ENCODE results near the gene ZNF24.

Gene ZNF24

GRCh38 chr18:35343936-35344735 lies at the start of gene ZNF24:
ZNF24 (minus strand) TSS chr18:35344420; CDS start chr18:35340650, 3,770 bp downstream.
- peak; percentile 83 to 92 (median 85) for DNase-seq (ENCODE audit: low read depth in 2 of 3, low spot score in 1 of 3)

DNA sequence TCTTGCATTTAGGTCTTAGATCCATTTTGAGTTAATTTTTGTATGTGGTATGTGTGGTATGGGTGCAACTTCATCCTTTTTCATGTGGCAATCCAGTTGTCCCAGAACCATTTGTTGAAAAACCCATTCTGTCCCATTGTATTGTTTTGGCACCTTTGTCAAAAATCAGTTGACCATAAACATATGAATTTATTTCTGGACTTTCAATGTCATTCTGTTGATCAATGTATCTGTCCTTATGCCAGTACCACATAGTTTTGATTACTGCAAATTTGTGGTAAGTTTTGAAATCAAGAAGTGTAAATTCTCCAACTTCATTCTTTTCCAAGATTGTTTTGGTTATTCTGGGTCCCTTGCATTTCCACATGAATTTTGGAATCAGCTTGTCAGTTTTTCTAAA lies 49.5 kb upstream of the ZNF24 start:
- DNase-seq (ENCODE audit: low read depth in 2 of 3, low spot score in 1 of 3): no peak

GRCh38 chr18:35392375-35392774 lies 48.2 kb upstream of the ZNF24 start:
- DNase-seq (ENCODE audit: low read depth in 2 of 3, low spot score in 1 of 3): no peak

GRCh38 chr18:35390951-35391700 lies 46.9 kb upstream of the ZNF24 start:
- DNase-seq (ENCODE audit: low read depth in 2 of 3, low spot score in 1 of 3): no peak

DNA sequence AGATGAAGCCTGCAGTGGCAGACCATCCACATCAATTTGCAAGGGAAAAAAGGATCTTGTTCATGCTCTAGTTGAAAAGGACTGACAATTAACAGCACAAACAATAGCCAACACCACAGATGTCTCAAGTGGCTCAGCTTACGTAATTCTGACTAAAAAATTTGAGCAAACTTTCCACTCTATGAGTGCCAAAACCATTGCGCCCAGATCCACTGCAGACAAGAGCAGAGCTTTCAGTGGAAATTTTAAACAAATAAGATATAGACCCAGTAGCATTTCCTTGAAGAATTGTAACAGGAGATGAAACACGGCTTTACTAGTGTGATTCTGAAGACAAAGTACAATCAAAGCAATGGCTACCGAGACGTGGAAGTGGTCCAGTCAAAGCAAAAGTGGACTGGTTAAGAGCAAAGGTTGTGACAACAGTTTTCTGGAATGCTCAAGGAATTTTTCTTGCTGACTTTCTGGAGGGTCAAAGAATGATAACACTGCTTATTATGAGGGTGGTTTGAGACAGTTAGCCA lies 44.9 kb upstream of the ZNF24 start:
- DNase-seq (ENCODE audit: low read depth in 2 of 3, low spot score in 1 of 3): no peak

- no peak for DNase-seq (ENCODE audit: low read depth in 2 of 3, low spot score in 1 of 3)
Measured at GRCh38 chr18:35387152-35387571, 42.9 kb upstream of the ZNF24 start.

DNA sequence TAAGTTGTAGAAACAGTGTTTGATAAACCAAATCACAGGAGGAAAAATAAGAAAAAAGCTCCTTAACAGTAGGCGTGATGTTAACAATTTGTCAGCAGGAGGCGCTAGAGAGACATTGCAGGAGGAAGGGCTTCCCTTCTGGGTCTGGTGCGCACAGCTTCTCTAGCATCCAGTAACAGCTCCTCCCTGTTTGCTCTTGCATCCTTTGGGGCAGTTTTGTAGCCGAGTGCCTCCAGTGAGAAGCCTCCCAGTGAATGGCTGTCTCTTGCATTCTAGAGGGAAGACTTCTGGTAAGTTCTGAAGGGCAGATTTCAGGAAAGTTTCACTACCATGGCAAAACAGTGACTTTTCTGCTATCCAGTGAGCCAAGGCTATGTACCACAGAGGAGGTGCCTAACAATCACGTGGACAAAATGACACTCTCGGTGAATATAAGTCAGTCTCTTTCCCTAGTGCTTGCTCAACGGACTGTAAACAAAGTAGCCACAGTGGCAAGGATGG lies 42.4 kb upstream of the ZNF24 start:
- peak in 2 of 3 donors; percentile 38 to 60 for DNase-seq (ENCODE audit: low read depth in 2 of 3, low spot score in 1 of 3)

- no peak for DNase-seq (ENCODE audit: low read depth in 2 of 3, low spot score in 1 of 3)
Measured at GRCh38 chr18:35383136-35383535, 38.9 kb upstream of the ZNF24 start.

GRCh38 chr18:35379421-35379820 lies 35.2 kb upstream of the ZNF24 start:
- no peak for DNase-seq (ENCODE audit: low read depth in 2 of 3, low spot score in 1 of 3)

DNA sequence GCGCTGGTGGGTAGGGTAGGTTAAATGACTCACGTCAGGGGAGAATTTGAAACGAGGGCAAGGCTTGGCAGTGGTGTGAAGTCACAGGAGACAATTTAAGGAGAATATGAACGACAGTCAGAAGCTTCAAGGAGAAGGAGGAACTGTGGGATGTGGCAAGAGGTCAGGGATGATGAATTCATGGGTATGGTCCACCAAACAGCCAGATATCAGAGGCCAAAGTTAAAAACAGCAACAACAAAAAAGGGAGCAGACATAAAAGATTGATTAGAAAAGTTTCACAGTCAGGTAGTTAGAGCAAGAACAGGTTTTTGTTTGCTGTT lies 34.3 kb upstream of the ZNF24 start:
- no peak for DNase-seq (ENCODE audit: low read depth in 2 of 3, low spot score in 1 of 3)

DNA sequence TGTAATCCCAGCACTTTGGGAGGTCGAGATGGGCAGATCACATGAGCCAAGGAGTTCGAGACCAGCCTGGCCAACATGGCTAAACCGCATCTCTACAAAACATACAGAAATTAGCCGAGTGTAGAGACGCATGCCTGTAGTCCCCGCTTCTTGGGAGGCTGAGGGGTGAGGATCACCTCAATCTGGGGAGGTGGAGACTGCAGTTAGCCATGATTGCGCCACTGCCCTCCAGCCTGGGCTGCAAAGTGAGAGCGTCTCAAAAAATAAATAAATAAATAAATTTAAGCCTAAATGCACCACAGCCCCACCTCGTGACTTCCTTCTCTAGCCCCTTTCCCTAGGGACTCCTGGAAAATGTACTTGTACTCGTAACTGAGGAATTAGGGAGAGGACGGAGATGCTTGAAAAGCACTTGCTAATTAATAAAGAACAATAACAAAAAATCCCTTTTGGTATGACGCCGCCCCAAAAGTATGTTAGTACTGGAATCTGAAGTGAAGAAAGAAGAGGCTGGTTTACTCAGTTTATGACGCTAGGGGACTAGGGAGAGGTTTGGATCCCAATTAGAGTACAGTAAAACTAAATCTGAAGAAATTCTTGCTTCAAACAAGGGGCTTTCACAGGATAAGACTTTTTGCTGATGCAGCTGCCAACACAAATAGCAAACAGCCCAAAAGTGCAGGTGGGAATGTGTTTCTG lies 33.8 kb upstream of the ZNF24 start:
- DNase-seq (ENCODE audit: low read depth in 2 of 3, low spot score in 1 of 3): no peak

DNA sequence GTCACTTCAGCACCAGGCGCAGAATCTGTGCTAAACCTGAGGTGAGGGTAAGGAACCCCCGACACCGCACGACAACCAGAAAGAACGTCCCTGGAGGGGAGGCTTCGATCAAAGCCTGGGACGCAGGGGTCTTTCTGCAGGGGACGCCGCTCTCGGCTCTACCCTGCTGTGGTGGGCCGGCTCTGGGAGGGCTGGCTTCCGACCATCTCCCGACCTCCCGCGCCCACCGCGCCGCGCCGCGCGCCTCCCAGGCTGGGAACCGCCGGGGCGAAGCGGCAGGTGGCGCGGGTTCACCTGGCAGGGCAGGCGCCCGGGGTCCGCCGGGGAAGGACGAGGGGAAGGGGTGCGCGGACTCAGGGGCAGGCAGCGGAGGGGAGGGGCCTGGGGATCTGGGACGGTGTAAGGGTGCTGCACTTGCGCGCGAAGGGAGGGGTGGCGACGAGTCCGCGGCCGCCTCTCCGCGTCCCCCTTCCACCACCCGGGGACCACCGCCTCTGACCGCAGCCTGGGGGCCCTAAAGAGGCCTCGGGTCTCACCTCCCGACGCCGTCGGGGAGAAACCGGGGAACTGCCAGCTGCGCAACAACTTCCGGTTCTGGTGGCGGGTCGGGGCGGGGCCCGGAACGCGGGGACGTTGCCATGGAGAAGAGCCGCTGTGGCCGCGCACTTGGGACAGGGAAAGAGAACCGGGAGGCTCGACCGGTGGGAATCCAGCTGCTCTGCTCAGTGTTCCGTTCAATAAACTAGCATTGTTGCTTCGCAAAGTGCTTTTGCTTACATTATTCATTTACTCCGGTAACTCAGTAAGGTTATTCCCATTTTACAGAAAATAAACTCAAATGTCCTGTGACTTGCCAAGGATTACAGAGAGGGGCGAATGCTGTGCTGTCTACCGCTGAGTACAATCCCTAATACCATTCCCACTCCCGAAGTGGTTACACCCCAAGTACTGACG lies 32.8 kb upstream of the ZNF24 start, which contains the start of gene ZNF396:
ZNF396 (minus strand) TSS at position 596 of the 954 bp plus-strand sequence. CDS start 3,045 bp downstream, outside the sequence.
- DNase-seq (ENCODE audit: low read depth in 2 of 3, low spot score in 1 of 3): peak in 2 of 3 donors; percentile 57 to 62

DNA sequence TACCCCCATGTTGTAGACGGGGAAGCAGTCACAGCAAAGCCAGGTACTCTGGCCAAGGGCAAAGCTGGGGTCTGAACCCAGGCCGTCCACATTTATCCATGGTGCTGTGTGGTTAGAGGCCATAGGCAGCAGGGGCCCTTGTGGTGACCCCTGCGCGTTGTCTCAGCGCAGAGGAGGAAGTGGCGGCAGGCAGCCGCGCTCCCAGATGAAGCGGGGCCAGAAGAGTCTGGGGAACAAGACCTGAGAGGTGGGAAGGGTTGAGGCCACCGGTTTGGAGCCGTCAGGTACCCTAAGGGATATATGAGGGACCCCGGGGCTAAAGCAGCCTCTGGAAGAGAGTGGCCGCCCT lies 32.1 kb upstream of the ZNF24 start:
- DNase-seq (ENCODE audit: low read depth in 2 of 3, low spot score in 1 of 3): no peak

DNA sequence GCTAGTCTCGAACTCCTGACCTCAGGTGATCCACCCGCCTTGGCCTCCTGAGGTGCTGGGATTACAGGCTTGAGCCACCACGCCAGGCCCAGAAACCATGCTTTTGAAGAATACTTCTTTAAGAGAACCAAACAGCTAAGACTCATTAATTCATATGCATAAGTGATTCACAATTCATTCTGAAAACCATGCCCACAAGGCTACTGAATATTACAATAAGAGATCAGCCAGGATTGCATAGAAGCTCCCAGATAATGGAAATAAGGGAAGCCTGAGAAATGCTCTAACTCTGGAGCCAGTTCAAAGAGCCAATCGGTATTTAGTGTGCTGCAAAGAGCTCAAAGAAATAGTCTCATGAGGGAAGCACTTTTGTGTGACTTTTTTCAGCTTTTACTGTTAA lies 30.5 kb upstream of the ZNF24 start:
- no peak for DNase-seq (ENCODE audit: low read depth in 2 of 3, low spot score in 1 of 3)

DNA sequence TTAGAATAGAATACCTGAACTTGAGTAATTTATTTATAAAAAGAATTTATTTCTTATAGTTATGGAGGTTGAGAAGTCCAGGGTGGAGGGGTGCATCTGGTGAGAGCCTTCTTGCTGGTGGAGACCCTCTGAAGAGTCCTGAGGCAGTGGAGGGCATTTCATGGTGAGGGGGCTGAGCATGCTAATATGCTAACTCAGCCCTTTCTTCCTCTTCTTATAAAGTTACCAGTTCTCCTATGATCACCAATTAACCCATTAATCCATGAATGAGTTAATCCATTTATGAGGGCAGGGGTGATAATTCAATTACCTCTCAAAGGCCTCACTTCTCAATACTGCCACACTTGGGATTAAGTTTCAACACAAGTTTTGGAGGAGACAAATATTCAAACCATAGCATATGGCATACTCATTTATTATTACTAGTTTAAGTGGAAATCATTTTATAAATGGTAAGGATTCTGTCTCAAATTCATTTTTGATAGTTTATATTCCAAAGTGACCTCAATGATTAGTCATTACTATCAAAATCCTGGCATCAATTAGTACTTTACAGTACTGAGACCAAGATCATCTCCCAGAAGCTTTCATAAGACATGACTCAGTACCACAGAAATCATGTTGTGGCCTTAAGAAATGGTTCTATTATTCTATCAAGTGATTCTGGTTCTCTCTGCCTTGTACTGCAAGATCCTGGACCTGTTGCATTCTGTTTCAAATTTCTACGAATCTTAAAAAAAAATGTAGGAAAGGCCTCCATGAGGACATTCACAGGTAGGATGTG lies 27.4 kb upstream of the ZNF24 start:
- no peak for DNase-seq (ENCODE audit: low read depth in 2 of 3, low spot score in 1 of 3)

GRCh38 chr18:35369126-35369525 lies 24.9 kb upstream of the ZNF24 start:
- no peak for DNase-seq (ENCODE audit: low read depth in 2 of 3, low spot score in 1 of 3)

DNA sequence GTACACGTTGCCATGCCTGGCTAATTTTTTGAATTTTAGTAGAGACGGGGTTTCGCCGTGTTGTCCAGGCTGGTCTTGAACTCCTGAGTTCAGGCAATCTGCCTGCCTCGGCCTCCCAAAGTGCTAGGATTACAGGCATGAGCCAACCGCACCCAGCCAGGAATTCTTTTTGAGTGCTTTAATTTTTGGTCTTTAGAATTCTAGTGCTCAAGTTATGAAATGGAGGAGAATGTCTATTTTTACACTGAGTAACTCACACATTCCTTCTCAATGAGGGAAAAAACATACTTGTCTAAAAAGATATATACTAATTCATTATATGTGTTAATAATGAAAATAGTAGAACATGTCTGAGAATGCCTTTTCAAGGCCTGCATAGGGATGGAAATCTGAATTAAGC lies 24.4 kb upstream of the ZNF24 start:
- no peak for DNase-seq (ENCODE audit: low read depth in 2 of 3, low spot score in 1 of 3)

GRCh38 chr18:35362531-35362930 lies 18.3 kb upstream of the ZNF24 start:
- no peak for DNase-seq (ENCODE audit: low read depth in 2 of 3, low spot score in 1 of 3)

DNA sequence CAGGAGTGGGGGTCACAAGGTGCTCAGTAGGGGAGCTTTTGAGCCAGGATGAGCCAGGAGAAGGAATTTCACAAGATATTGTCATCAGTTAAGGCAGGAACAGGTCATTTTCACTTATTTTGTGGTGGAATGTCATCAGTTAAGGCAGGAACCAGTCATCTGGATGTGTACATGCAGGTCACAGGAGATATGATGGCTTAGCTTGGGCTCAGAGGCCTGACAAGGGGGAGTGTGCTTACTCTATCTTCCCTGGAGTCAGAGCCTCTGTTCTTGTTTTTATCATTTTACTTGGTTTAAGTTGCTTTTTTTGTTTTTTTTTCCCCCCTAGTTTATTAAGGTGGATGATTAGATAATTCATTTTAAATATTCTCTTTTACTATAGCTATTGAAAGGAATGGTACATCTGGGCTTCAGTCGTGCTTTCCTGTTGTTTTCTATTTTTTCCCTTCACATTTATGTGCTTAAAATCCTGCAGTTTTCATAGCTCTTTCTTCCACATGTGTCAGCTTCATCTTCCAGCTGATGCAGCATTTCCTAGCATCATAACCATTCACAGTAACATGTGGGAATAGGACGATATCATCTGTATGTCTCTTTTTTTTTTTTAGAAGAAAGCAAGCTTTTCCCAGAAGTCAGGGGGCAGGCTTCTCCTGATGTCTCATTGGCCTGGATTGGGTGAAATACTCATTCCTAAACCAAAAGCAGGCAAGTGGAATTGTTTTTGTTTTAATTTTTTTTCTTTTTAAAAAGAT lies 17.5 kb upstream of the ZNF24 start:
- DNase-seq (ENCODE audit: low read depth in 2 of 3, low spot score in 1 of 3): no peak
